ENCODE measurements around the gene ANKS6.
A peak's percentile ranks its signal among the peaks of the same experiment; 100 is the strongest.

Gene ANKS6

GRCh38 chr9:98738741-98739140 is 57.6 kb downstream of the ANKS6 start:
- no peak for DNase-seq (ENCODE audit: low spot score)

- no peak for DNase-seq (ENCODE audit: low spot score)
Measured at GRCh38 chr9:98736226-98736625, 60.1 kb downstream of the ANKS6 start.

- DNase-seq (ENCODE audit: low spot score): no peak
Measured at GRCh38 chr9:98732801-98733200, 63.6 kb downstream of the ANKS6 start.

GRCh38 chr9:98732091-98732490 is 64.3 kb downstream of the ANKS6 start:
- DNase-seq (ENCODE audit: low spot score): no peak

- DNase-seq (ENCODE audit: low spot score): no peak
Measured at GRCh38 chr9:98730871-98731270, 65.5 kb downstream of the ANKS6 start.

- DNase-seq (ENCODE audit: low spot score): no peak
Measured at GRCh38 chr9:98728500-98728899, 67.9 kb downstream of the ANKS6 start.

- peak; percentile 46 for DNase-seq (ENCODE audit: low spot score)
Measured at GRCh38 chr9:98727428-98727827, 68.9 kb downstream of the ANKS6 start.

- DNase-seq (ENCODE audit: low spot score): peak; percentile 55
Measured at GRCh38 chr9:98726735-98727134, 69.6 kb downstream of the ANKS6 start.

- DNase-seq (ENCODE audit: low spot score): no peak
Measured at GRCh38 chr9:98724810-98725530, 71.4 kb downstream of the ANKS6 start.

- DNase-seq (ENCODE audit: low spot score): no peak
Measured at GRCh38 chr9:98721643-98722042, 74.7 kb downstream of the ANKS6 start.

GRCh38 chr9:98720402-98720801 is 76.0 kb downstream of the ANKS6 start:
- DNase-seq (ENCODE audit: low spot score): no peak

- DNase-seq (ENCODE audit: low spot score): no peak
Measured at GRCh38 chr9:98719055-98719454, 77.3 kb downstream of the ANKS6 start.

GRCh38 chr9:98714833-98715232 is 81.5 kb downstream of the ANKS6 start:
- no peak for DNase-seq (ENCODE audit: low spot score)

- no peak for DNase-seq (ENCODE audit: low spot score)
Measured at GRCh38 chr9:98712987-98713386, 83.4 kb downstream of the ANKS6 start.

- peak; percentile 9 for DNase-seq (ENCODE audit: low spot score)
Measured at GRCh38 chr9:98709968-98710965, 86.1 kb downstream of the ANKS6 start.

- no peak for DNase-seq (ENCODE audit: low spot score)
Measured at GRCh38 chr9:98708933-98709911, 87.1 kb downstream of the ANKS6 start, which contains the start of gene GABBR2. TSS of gene GABBR2 (minus strand) at chr9:98708935. CDS start at chr9:98708737, 198 bp downstream.

- DNase-seq (ENCODE audit: low spot score): no peak
Measured at GRCh38 chr9:98708103-98708932, 88.0 kb downstream of the ANKS6 start.

GRCh38 chr9:98707166-98708102 is 88.9 kb downstream of the ANKS6 start:
- no peak for DNase-seq (ENCODE audit: low spot score)

- DNase-seq (ENCODE audit: low spot score): no peak
Measured at GRCh38 chr9:98706651-98707165, 89.6 kb downstream of the ANKS6 start.

Measured in NAMALWA (cell line).